SK-N-SH (cell line): ENCODE results near the gene APOM. TPM values are rescaled to one million over a fixed set of nuclear protein-coding genes. Genes with fewer than 3 reads are reported as not detected.

ENCODE experiments used
- CTCF ChIA-PET: fragments of 300-600, 350-600 bp; formaldehyde crosslinking; extraction: SDS; loops from one replicate; lab custom pipeline; 2021; lab: Yijun Ruan, JAX
- POLR2A ChIA-PET: fragments of 350-600 bp; sonication (Branson Sonifier 250); formaldehyde crosslinking; extraction: SDS; loops from one replicate; lab custom pipeline; 2020; ENCODE audit warnings: antibody characterized with exemption, inconsistent platforms; lab: Yijun Ruan, JAX
- DNase-seq: peaks from one replicate; pipeline ENCODE4 v3.0.0; 2012
- H2AFZ ChIP-seq: fragments of 200-600 bp; sonication (generic); 2 replicates; pipeline ENCODE4 v1.8.1; 2016; ENCODE audit warnings: antibody characterized with exemption, mild to moderate bottlenecking, low read depth
- H3F3A ChIP-seq: fragments of 200-600 bp; sonication (generic); replicated peaks from 2 replicates; pipeline ENCODE3; 2016; ENCODE audit warnings: antibody characterized with exemption, mild to moderate bottlenecking; ENCODE audit not compliant: insufficient read depth
- H3K27ac ChIP-seq, 2 experiments: fragments of 200-500 bp in 1 of 2; fragments of 200-600 bp in 1 of 2; sonication (Bioruptor generic) in 1 of 2; sonication (generic), shearing (Covaris generic) in 1 of 2; 2 replicates each; pipeline versions ENCODE4 v1.5.1 to v1.6.1; 2014 to 2016; ENCODE audit warnings: low read depth in 2 of 2, inconsistent platforms in 1 of 2, low read length in 1 of 2, mild to moderate bottlenecking in 1 of 2, mixed read lengths in 1 of 2
- H3K27me3 ChIP-seq: fragments of 200-600 bp; sonication (generic), shearing (Covaris generic); 2 replicates; pipeline ENCODE4 v1.6.1; 2016; ENCODE audit warnings: mixed run types; ENCODE audit not compliant: insufficient read depth
- H3K36me3 ChIP-seq, 2 experiments: fragments of 200-500 bp in 1 of 2; fragments of 200-600 bp in 1 of 2; sonication (Bioruptor generic) in 1 of 2; sonication (generic) in 1 of 2; replicated peaks in 1 of 2; 2 replicates each; pipeline versions ENCODE3 to v1.5.1; 2014 to 2016; ENCODE audit warnings: low read length in 1 of 2, mild to moderate bottlenecking in 1 of 2; ENCODE audit not compliant: insufficient read depth in 2 of 2, control insufficient read depth in 1 of 2
- H3K4me1 ChIP-seq, 2 experiments: fragments of 200-500 bp in 1 of 2; fragments of 200-600 bp in 1 of 2; sonication (Bioruptor generic) in 1 of 2; sonication (generic), shearing (Covaris generic) in 1 of 2; 2 replicates each; pipeline versions ENCODE4 v1.5.1 to v1.6.1; 2014 to 2016; ENCODE audit warnings: low read depth in 1 of 2, low read length in 1 of 2, mixed run types in 1 of 2; ENCODE audit not compliant: insufficient read depth in 2 of 2, control insufficient read depth in 1 of 2
- H3K4me2 ChIP-seq: fragments of 200-600 bp; sonication (generic), shearing (Covaris generic); 2 replicates; pipeline ENCODE4 v1.6.1; 2017; ENCODE audit warnings: mixed run types
- H3K4me3 ChIP-seq, 2 experiments: fragments of 200-500 bp in 1 of 2; fragments of 200-600 bp in 1 of 2; sonication (Bioruptor generic) in 1 of 2; sonication (generic), shearing (Covaris generic) in 1 of 2; 2 replicates each; pipeline versions ENCODE4 v1.5.1 to v1.8.1; 2014 to 2016; ENCODE audit warnings: low read depth in 2 of 2, inconsistent platforms in 1 of 2, low read length in 1 of 2, mild to moderate bottlenecking in 1 of 2, mixed read lengths in 1 of 2, moderate library complexity in 1 of 2
- H3K79me2 ChIP-seq: fragments of 200-600 bp; sonication (generic); 2 replicates; pipeline ENCODE4 v1.8.1; 2017; ENCODE audit warnings: mild to moderate bottlenecking; ENCODE audit not compliant: insufficient read depth
- H3K9ac ChIP-seq: fragments of 200-600 bp; sonication (generic); 2 replicates; pipeline ENCODE4 v1.6.1; 2017; ENCODE audit warnings: mixed run types
- H3K9me2 ChIP-seq: fragments of 200-600 bp; sonication (generic); 2 replicates; pipeline ENCODE4 v1.6.1; 2017; ENCODE audit warnings: mixed run types
- H3K9me3 ChIP-seq: fragments of 200-600 bp; sonication (generic); 2 replicates; pipeline ENCODE4 v1.6.1; 2017; ENCODE audit warnings: mixed run types, mild to moderate bottlenecking, moderate library complexity
- H4K20me1 ChIP-seq: fragments of 200-600 bp; sonication (generic); 2 replicates; pipeline ENCODE4 v1.6.1; 2017; ENCODE audit warnings: mild to moderate bottlenecking, mixed run types; ENCODE audit not compliant: insufficient read depth
- CTCF ChIP-seq: fragments of 200-600 bp; sonication (generic); IDR thresholded peaks from 2 replicates; pipeline ENCODE4 v1.6.1; 2017; ENCODE audit warnings: antibody characterized with exemption, mild to moderate bottlenecking, moderate library complexity
- EZH2phosphoT487 ChIP-seq: fragments of 200-600 bp; sonication (generic); IDR thresholded peaks from 2 replicates; pipeline ENCODE4 v1.6.1; 2017; ENCODE audit warnings: low read depth, mixed run types, mild to moderate bottlenecking, antibody characterized with exemption, moderate library complexity, borderline replicate concordance
- GABPA ChIP-seq: IDR thresholded peaks from 2 replicates; pipeline ENCODE4 v1.4.0; 2012; ENCODE audit warnings: low read depth, mild to moderate bottlenecking
- MAX ChIP-seq: IDR thresholded peaks from 2 replicates; pipeline ENCODE4 v1.4.0; 2012; ENCODE audit warnings: low read depth
- MXI1 ChIP-seq: IDR thresholded peaks from 2 replicates; pipeline ENCODE4 v1.6.1; 2012; ENCODE audit warnings: mild to moderate bottlenecking, low read depth, low read length, improper control_type of control experiment
- REST ChIP-seq: IDR thresholded peaks from 2 replicates; pipeline ENCODE4 v1.6.1; 2012; ENCODE audit warnings: mild to moderate bottlenecking, low read depth, low read length, moderate library complexity
- RXRA ChIP-seq: IDR thresholded peaks from 2 replicates; pipeline ENCODE4 v1.4.0; 2012; ENCODE audit warnings: low read depth, mild to moderate bottlenecking, borderline replicate concordance
- WGBS: methylation state at CpG from one replicate; pipeline ENCODE4 v1.1.6; 2017; ENCODE audit warnings: low lambda C conversion rate; 5-methylcytosine and 5-hydroxymethylcytosine counted together
- polyA plus RNA-seq, 3 experiments: library from polyadenylated mRNA; depleted of rRNA; stranded (reverse); fragments of >200 nt; gene quantifications; 2 replicates each; pipeline ENCODE4 v1.2.3, GENCODE V29; 2012
- TF ChIP-seq, protein P1 (sequence below): IDR thresholded peaks from 2 replicates; pipeline ENCODE4 v1.4.0; 2012; ENCODE audit warnings: low read depth, borderline replicate concordance

Gene APOM
- polyA plus RNA-seq, 1 of the 3 experiments (the other 2 are of a cell fraction): 6.8 TPM

- no peak for DNase-seq
- H4K20me1 ChIP-seq: no peaks in the 10 kb centered on the region
- POLR2A ChIA-PET: no interaction called here
- no peak overlapping the region for H2AFZ ChIP-seq
- peaks cover 33% of the 10 kb centered on the region for H3K79me2 ChIP-seq
- CTCF ChIA-PET: interaction anchor here (0.7 kb wide), 1 partner anchor 201 kb away, joined by 3 read pairs; no protein-coding TSS in a partner anchor
- WGBS: 71% methylated on average over 3 of the region's 3 CpGs
- no peak overlapping the region for H3K4me3 ChIP-seq
- H3K27ac ChIP-seq: no peak overlapping the region
- H3K9me3 ChIP-seq: no peaks in the 10 kb centered on the region
- H3K4me1 ChIP-seq: peaks cover 0 to 15% of the 10 kb centered on the region in 2 experiments; a peak in 2 of 4 replicates
- H3K27me3 ChIP-seq: no peaks in the 10 kb centered on the region
- no peaks in the 10 kb centered on the region for H3K9me2 ChIP-seq
- H3F3A ChIP-seq: no peaks in the 10 kb centered on the region
- H3K9ac ChIP-seq: no peak overlapping the region
- no peak overlapping the region for H3K4me2 ChIP-seq
- H3K36me3 ChIP-seq: peaks cover 13 to 31% of the 10 kb centered on the region in 2 experiments
- TF ChIP-seq REST (no peak), MAX (no peak), EZH2phosphoT487 (no peak)
- TF ChIP-seq, protein P1, sequence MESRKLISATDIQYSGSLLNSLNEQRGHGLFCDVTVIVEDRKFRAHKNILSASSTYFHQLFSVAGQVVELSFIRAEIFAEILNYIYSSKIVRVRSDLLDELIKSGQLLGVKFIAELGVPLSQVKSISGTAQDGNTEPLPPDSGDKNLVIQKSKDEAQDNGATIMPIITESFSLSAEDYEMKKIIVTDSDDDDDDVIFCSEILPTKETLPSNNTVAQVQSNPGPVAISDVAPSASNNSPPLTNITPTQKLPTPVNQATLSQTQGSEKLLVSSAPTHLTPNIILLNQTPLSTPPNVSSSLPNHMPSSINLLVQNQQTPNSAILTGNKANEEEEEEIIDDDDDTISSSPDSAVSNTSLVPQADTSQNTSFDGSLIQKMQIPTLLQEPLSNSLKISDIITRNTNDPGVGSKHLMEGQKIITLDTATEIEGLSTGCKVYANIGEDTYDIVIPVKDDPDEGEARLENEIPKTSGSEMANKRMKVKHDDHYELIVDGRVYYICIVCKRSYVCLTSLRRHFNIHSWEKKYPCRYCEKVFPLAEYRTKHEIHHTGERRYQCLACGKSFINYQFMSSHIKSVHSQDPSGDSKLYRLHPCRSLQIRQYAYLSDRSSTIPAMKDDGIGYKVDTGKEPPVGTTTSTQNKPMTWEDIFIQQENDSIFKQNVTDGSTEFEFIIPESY: no peak
These were observed 41.9 kb downstream of the APOM start for GRCh38 chr6:31697555-31697954.

DNA sequence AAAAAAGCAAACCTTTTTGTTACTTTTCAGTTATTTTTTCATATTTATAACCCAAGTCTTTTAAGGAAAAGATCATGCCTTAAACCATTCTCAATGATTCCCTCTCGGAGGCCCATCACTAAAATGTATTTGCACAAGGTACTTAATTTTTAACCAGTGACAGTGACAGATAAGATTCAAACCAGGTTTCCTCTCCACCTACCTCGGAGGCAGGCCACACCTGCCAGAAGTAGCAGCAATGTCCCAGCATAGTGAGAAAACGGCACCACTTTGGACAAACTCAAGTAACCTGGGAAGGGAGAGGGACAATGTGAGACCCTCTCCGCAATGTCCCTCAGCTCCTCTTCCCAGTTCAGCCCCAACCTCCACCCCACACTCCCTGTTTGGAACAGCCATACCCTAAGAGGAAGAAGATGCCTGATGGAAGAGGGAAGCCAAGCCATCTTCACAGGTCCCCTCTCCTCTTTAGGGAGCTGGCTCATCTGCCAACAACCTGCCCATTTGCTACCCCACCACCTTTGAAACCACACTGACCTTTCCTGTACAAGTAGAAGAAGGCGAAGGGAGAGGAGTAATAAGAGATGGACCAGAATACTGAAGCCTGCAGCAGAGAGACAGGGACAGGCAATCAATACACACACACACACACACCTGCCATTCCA is 45.2 kb downstream of the APOM start:
- Histone ChIP-seq H3K4me2 (peak overlapping the region; percentile 97), H3K9ac (no peak overlapping the region), H3K36me3 (peaks cover 4 to 21% of the 10 kb centered on the region in 2 experiments), H3K9me2 (no peaks in the 10 kb centered on the region), H4K20me1 (no peaks in the 10 kb centered on the region), H2AFZ (no peak overlapping the region), H3K79me2 (peaks cover 36% of the 10 kb centered on the region), H3F3A (peaks cover 10% of the 10 kb centered on the region), H3K27me3 (no peaks in the 10 kb centered on the region), H3K9me3 (no peaks in the 10 kb centered on the region), H3K4me1 (peaks cover 0 to 15% of the 10 kb centered on the region in 2 experiments; a peak in 2 of 4 replicates), H3K27ac (no peak overlapping the region), H3K4me3 (0 out of 4 replicates have a peak overlapping the region, but pooled peaks of 1 of the 2 experiments have one; percentile 6)
- TF ChIP-seq MXI1 (no peak), GABPA (no peak), CTCF (no peak), REST (no peak), RXRA (no peak)
- CTCF ChIA-PET: interaction anchor here (1.8 to 2.1 kb wide), 2 partner anchors 10 to 129 kb away, joined by 6 to 8 read pairs; no protein-coding TSS in a partner anchor
- DNase-seq: no peak
- WGBS: 84% methylated on average over 5 of the region's 5 CpGs
- POLR2A ChIA-PET: no interaction called here
